ENCODE measurements around the gene SHLD1.

The SHLD1 gene

DNA sequence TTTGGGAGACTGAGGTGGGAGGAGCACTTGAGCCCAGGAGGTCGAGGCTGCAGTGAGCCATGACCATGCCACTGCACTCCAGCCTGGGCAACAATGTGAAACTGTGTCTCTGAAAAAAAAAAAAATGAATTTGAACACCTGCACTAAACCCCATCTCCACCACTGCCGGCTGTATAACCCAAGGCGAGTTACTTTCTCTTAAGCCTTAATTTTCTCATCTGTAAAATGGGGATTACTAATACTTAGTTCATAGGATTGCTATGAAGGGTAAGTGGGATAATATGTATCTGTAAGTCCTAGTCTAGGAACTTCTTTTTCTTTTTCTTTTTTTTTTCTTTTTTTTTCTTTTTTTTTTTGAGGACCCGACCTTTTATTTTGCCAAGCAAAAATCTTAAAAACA is 61.5 kb downstream of the SHLD1 start:
- Histone ChIP-seq H2AFZ (ENCODE audit: low read length) (no peak overlapping the region), H3K27ac (replicated peaks; ENCODE audit: low read length) (no peak overlapping the region), H2AK5ac (ENCODE audit: low read depth, low read length) (no peak overlapping the region), H2BK120ac (ENCODE audit: low read depth, low read length) (no peak overlapping the region), H4K8ac (ENCODE audit: low read depth, low read length) (no peak overlapping the region), H3K79me1 (ENCODE audit: low read depth, low read length) (no peaks in the 10 kb centered on the region), H3K23ac (ENCODE audit: low read depth, low read length, poor library complexity) (no peak overlapping the region), H3K4me1 (ENCODE audit: control insufficient read depth in 2 of 2, insufficient read depth in 1 of 2, low read depth in 1 of 2, low read length in 2 of 2) (no peaks in the 10 kb centered on the region), H3K27me3 (ENCODE audit: control insufficient read depth in 3 of 3, insufficient read depth in 3 of 3, low read depth in 1 of 3, low read length in 3 of 3) (no peaks in the 10 kb centered on the region), H2BK5ac (ENCODE audit: low read length) (no peak overlapping the region), H2BK12ac (ENCODE audit: low read length) (no peak overlapping the region), H3K4ac (ENCODE audit: low read length) (no peak overlapping the region), H3K4me2 (ENCODE audit: insufficient read depth, low read length, poor library complexity, severe bottlenecking) (no peak overlapping the region), H2BK15ac (ENCODE audit: low read length) (no peak overlapping the region), H3K14ac (ENCODE audit: low read length) (no peak overlapping the region), H3K9ac (ENCODE audit: low read depth, low read length, poor library complexity) (no peak overlapping the region), H3K4me3 (ENCODE audit: low read length in 2 of 2) (no peak overlapping the region), H3K18ac (ENCODE audit: low read length) (no peak overlapping the region), H3K9me3 (replicated peaks in 1 of 2; ENCODE audit: control insufficient read depth in 2 of 2, insufficient read depth in 1 of 2, low read depth in 1 of 2, low read length in 2 of 2) (no peaks in the 10 kb centered on the region), H4K91ac (ENCODE audit: low read depth, low read length, poor library complexity) (no peak overlapping the region), H3K36me3 (replicated peaks in 1 of 2; ENCODE audit: control insufficient read depth in 2 of 2, insufficient read depth in 2 of 2, low read length in 2 of 2) (no peaks in the 10 kb centered on the region)
- no CpG with 5 or more reads among the region's 4 CpGs for WGBS, 2 donors (ENCODE audit: extremely low coverage in 2 of 2, insufficient read length in 2 of 2, insufficient replicate concordance in 1 of 2)
- DNase-seq (ENCODE audit: low spot score): no peak

DNA sequence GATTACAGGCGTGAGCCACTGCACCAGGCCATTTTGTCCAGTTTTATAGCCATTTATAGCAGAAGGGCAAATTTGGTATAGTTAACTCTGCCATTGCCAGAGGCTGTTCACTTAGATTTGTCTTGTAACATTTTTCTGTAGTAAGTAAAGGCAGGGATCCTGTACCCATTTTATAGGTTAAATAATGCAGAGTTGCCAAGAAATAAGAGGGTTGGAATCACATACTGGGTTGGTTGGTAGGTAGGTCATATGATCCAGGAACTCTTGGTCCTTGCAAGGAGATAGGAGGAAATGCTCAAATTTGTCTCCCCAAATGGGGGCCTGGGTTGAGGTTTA is 68.1 kb downstream of the SHLD1 start:
- WGBS, 2 donors (ENCODE audit: extremely low coverage in 2 of 2, insufficient read length in 2 of 2, insufficient replicate concordance in 1 of 2): no CpG with 5 or more reads among the region's 1 CpG

DNA sequence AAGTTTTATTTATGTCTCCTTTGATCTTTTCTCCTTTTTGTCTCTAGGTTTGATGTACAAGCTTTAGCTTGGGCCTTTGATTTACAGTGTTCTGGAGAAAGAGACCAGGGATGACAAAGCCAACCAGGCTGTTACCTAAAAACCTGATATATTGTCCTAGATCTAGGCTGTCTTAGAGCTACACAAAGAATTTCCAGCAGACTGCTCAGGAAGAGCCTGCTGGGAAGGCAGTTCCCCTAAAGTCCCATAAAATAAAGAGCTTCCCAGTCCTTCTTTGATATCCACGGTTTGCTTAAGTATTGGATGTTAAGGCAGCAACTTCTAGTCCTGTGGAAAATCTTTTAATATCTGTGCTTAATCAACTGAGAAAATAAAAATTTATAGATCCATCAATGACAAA is 70.5 kb downstream of the SHLD1 start:
- Histone ChIP-seq H3K27me3 (ENCODE audit: control insufficient read depth in 3 of 3, insufficient read depth in 3 of 3, low read depth in 1 of 3, low read length in 3 of 3) (no peaks in the 10 kb centered on the region), H3K4me1 (ENCODE audit: control insufficient read depth in 2 of 2, insufficient read depth in 1 of 2, low read depth in 1 of 2, low read length in 2 of 2) (peaks cover 5 to 7% of the 10 kb centered on the region in 2 donors), H2AK5ac (ENCODE audit: low read depth, low read length) (no peak overlapping the region), H4K91ac (ENCODE audit: low read depth, low read length, poor library complexity) (no peak overlapping the region), H3K4me2 (ENCODE audit: insufficient read depth, low read length, poor library complexity, severe bottlenecking) (no peak overlapping the region), H3K14ac (ENCODE audit: low read length) (no peak overlapping the region), H2BK12ac (ENCODE audit: low read length) (no peak overlapping the region), H2BK120ac (ENCODE audit: low read depth, low read length) (no peak overlapping the region), H3K27ac (replicated peaks; ENCODE audit: low read length) (no peak overlapping the region), H3K23ac (ENCODE audit: low read depth, low read length, poor library complexity) (no peak overlapping the region), H2BK5ac (ENCODE audit: low read length) (no peak overlapping the region), H3K9me3 (replicated peaks in 1 of 2; ENCODE audit: control insufficient read depth in 2 of 2, insufficient read depth in 1 of 2, low read depth in 1 of 2, low read length in 2 of 2) (no peaks in the 10 kb centered on the region), H4K8ac (ENCODE audit: low read depth, low read length) (no peak overlapping the region), H3K18ac (ENCODE audit: low read length) (no peak overlapping the region), H3K4me3 (ENCODE audit: low read length in 2 of 2) (no peak overlapping the region), H3K36me3 (replicated peaks in 1 of 2; ENCODE audit: control insufficient read depth in 2 of 2, insufficient read depth in 2 of 2, low read length in 2 of 2) (no peaks in the 10 kb centered on the region), H3K9ac (ENCODE audit: low read depth, low read length, poor library complexity) (no peak overlapping the region), H3K4ac (ENCODE audit: low read length) (no peak overlapping the region), H2BK15ac (ENCODE audit: low read length) (no peak overlapping the region), H2AFZ (ENCODE audit: low read length) (no peak overlapping the region), H3K79me1 (ENCODE audit: low read depth, low read length) (no peaks in the 10 kb centered on the region)
- no CpG with 5 or more reads among the region's 1 CpG for WGBS, 2 donors (ENCODE audit: extremely low coverage in 2 of 2, insufficient read length in 2 of 2, insufficient replicate concordance in 1 of 2)
- no peak for DNase-seq (ENCODE audit: low spot score)

More for the DNA sequence above, 68.1 kb downstream of the SHLD1 start:
- peaks cover 0 to 4% of the 10 kb centered on the region in 2 donors for H3K4me1 ChIP-seq (ENCODE audit: control insufficient read depth in 2 of 2, insufficient read depth in 1 of 2, low read depth in 1 of 2, low read length in 2 of 2)
- H2BK5ac ChIP-seq (ENCODE audit: low read length): no peak overlapping the region
- no peaks in the 10 kb centered on the region for H3K36me3 ChIP-seq (replicated peaks in 1 of 2; ENCODE audit: control insufficient read depth in 2 of 2, insufficient read depth in 2 of 2, low read length in 2 of 2)
- H3K4me3 ChIP-seq (ENCODE audit: low read length in 2 of 2): no peak overlapping the region
- no peak overlapping the region for H2BK15ac ChIP-seq (ENCODE audit: low read length)
- no peaks in the 10 kb centered on the region for H3K79me1 ChIP-seq (ENCODE audit: low read depth, low read length)
- no peak overlapping the region for H3K4ac ChIP-seq (ENCODE audit: low read length)
- no peak overlapping the region for H3K4me2 ChIP-seq (ENCODE audit: insufficient read depth, low read length, poor library complexity, severe bottlenecking)
- no peak overlapping the region for H4K8ac ChIP-seq (ENCODE audit: low read depth, low read length)
- no peak overlapping the region for H3K27ac ChIP-seq (replicated peaks; ENCODE audit: low read length)
- no peak overlapping the region for H2BK12ac ChIP-seq (ENCODE audit: low read length)
- no peak for DNase-seq (ENCODE audit: low spot score)
- H2AK5ac ChIP-seq (ENCODE audit: low read depth, low read length): no peak overlapping the region
- H3K9ac ChIP-seq (ENCODE audit: low read depth, low read length, poor library complexity): no peak overlapping the region
- no peaks in the 10 kb centered on the region for H3K27me3 ChIP-seq (ENCODE audit: control insufficient read depth in 3 of 3, insufficient read depth in 3 of 3, low read depth in 1 of 3, low read length in 3 of 3)
- no peak overlapping the region for H4K91ac ChIP-seq (ENCODE audit: low read depth, low read length, poor library complexity)
- H2BK120ac ChIP-seq (ENCODE audit: low read depth, low read length): no peak overlapping the region
- H3K23ac ChIP-seq (ENCODE audit: low read depth, low read length, poor library complexity): no peak overlapping the region
- H3K18ac ChIP-seq (ENCODE audit: low read length): no peak overlapping the region
- no peaks in the 10 kb centered on the region for H3K9me3 ChIP-seq (replicated peaks in 1 of 2; ENCODE audit: control insufficient read depth in 2 of 2, insufficient read depth in 1 of 2, low read depth in 1 of 2, low read length in 2 of 2)
- H2AFZ ChIP-seq (ENCODE audit: low read length): no peak overlapping the region
- H3K14ac ChIP-seq (ENCODE audit: low read length): no peak overlapping the region

DNA sequence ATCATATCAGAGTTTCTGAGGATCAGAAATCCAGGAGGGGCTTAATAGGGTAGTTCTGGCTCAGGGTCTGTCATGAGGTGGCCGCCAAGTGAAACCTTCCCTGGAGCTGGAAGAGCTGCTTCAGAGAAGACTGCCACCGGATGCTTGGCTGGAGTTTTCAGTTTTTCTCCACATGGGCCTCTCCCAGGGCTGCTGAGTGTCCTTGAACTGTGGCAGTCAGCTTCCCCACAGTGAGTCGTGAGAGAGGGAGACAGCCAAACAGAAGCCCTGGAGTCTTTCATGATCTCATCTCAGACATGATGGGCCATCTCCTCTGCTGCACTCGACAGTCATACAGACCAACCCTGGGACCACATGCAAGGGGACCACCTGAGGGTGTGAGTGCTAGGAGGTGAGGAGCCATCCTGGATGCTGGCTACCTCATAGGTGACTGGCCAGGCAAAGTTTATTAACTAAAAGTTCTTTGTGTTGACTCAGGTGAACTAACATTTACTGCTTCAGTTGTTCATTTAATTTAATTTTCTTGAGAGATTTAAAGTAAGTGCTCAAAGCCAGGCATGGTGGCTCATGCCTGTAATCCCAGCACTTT is 71.5 kb downstream of the SHLD1 start:
- Histone ChIP-seq H2BK15ac (ENCODE audit: low read length) (peak overlapping the region; percentile 30), H2AK5ac (ENCODE audit: low read depth, low read length) (no peak overlapping the region), H3K9ac (ENCODE audit: low read depth, low read length, poor library complexity) (no peak overlapping the region), H3K36me3 (replicated peaks in 1 of 2; ENCODE audit: control insufficient read depth in 2 of 2, insufficient read depth in 2 of 2, low read length in 2 of 2) (no peaks in the 10 kb centered on the region), H2BK12ac (ENCODE audit: low read length) (no peak overlapping the region), H3K27me3 (ENCODE audit: control insufficient read depth in 3 of 3, insufficient read depth in 3 of 3, low read depth in 1 of 3, low read length in 3 of 3) (no peaks in the 10 kb centered on the region), H3K4ac (ENCODE audit: low read length) (no peak overlapping the region), H4K91ac (ENCODE audit: low read depth, low read length, poor library complexity) (no peak overlapping the region), H2AFZ (ENCODE audit: low read length) (no peak overlapping the region), H3K4me2 (ENCODE audit: insufficient read depth, low read length, poor library complexity, severe bottlenecking) (no peak overlapping the region), H2BK5ac (ENCODE audit: low read length) (peak overlapping the region; percentile 16), H3K9me3 (replicated peaks in 1 of 2; ENCODE audit: control insufficient read depth in 2 of 2, insufficient read depth in 1 of 2, low read depth in 1 of 2, low read length in 2 of 2) (no peaks in the 10 kb centered on the region), H3K14ac (ENCODE audit: low read length) (no peak overlapping the region), H3K27ac (replicated peaks; ENCODE audit: low read length) (no peak overlapping the region), H3K18ac (ENCODE audit: low read length) (no peak overlapping the region), H4K8ac (ENCODE audit: low read depth, low read length) (no peak overlapping the region), H3K4me3 (ENCODE audit: low read length in 2 of 2) (no peak overlapping the region), H3K23ac (ENCODE audit: low read depth, low read length, poor library complexity) (no peak overlapping the region), H3K4me1 (ENCODE audit: control insufficient read depth in 2 of 2, insufficient read depth in 1 of 2, low read depth in 1 of 2, low read length in 2 of 2) (peaks cover 5 to 7% of the 10 kb centered on the region in 2 donors), H2BK120ac (ENCODE audit: low read depth, low read length) (no peak overlapping the region), H3K79me1 (ENCODE audit: low read depth, low read length) (no peaks in the 10 kb centered on the region)
- WGBS, 2 donors (ENCODE audit: extremely low coverage in 2 of 2, insufficient read length in 2 of 2, insufficient replicate concordance in 1 of 2): no CpG with 5 or more reads among the region's 4 CpGs
- no peak for DNase-seq (ENCODE audit: low spot score)

Measured in neuronal stem cell (in vitro differentiated cells).